ENCODE measurements around the gene CHST8.

GRCh38 chr19:33703438-33703750 lies 81.6 kb downstream of the CHST8 start:
- TF ChIP-seq ZSCAN29 (CRISPR knock-in tag; conservative IDR thresholded peaks at IDR 0.05) (no peak), MXI1 (IDR thresholded peaks at IDR 0.05; ENCODE audit: borderline replicate concordance, low read depth, low read length) (no peak), CEBPB (IDR thresholded peaks at IDR 0.05; ENCODE audit: borderline replicate concordance, low read depth, low read length) (no peak), SALL2 (CRISPR knock-in tag; IDR thresholded peaks at IDR 0.05) (no peak), EP300 (IDR thresholded peaks at IDR 0.05; ENCODE audit: low read depth in 2 of 2, low read length in 2 of 2) (no peak), EP300 (CRISPR knock-in tag; IDR thresholded peaks at IDR 0.05; ENCODE audit: borderline replicate concordance) (no peak), CTCF (CRISPR knock-in tag; IDR thresholded peaks at IDR 0.05) (no peak), REST (IDR thresholded peaks at IDR 0.05; ENCODE audit: borderline replicate concordance in 1 of 2, low read depth in 1 of 2, low read length in 2 of 2) (no peak), POLR2A (IDR thresholded peaks at IDR 0.05; ENCODE audit: insufficient read depth in 1 of 2, low read depth in 2 of 2, low read length in 2 of 2) (no peak), EZH2 (conservative IDR thresholded peaks at IDR 0.05; ENCODE audit: low read depth, low read length) (no peak), KDM6A (CRISPR knock-in tag; IDR thresholded peaks at IDR 0.05; ENCODE audit: low read depth) (no peak), HIVEP1 (CRISPR knock-in tag; IDR thresholded peaks at IDR 0.05) (no peak), PHB2 (IDR thresholded peaks at IDR 0.05; ENCODE audit: partially characterized antibody) (no peak), HMGXB4 (CRISPR knock-in tag; IDR thresholded peaks at IDR 0.05; ENCODE audit: borderline replicate concordance in 1 of 2, low read depth in 1 of 2) (no peak)
- TF ChIP-seq, protein P1, sequence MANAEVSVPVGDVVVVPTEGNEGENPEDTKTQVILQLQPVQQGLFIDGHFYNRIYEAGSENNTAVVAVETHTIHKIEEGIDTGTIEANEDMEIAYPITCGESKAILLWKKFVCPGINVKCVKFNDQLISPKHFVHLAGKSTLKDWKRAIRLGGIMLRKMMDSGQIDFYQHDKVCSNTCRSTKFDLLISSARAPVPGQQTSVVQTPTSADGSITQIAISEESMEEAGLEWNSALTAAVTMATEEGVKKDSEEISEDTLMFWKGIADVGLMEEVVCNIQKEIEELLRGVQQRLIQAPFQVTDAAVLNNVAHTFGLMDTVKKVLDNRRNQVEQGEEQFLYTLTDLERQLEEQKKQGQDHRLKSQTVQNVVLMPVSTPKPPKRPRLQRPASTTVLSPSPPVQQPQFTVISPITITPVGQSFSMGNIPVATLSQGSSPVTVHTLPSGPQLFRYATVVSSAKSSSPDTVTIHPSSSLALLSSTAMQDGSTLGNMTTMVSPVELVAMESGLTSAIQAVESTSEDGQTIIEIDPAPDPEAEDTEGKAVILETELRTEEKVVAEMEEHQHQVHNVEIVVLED (CRISPR knock-in tag; IDR thresholded peaks at IDR 0.05; ENCODE audit: borderline replicate concordance) = no peak

Measured in HepG2 (cell line).